ENCODE results near the gene TIGD7. TPM values are rescaled to one million over a fixed set of nuclear protein-coding genes. Genes with fewer than 3 reads are reported as not detected.
"Not testable (repeated sequence)": the region's sequence is repeated elsewhere in the genome, so short reads cannot be mapped to it uniquely, and the experiment has no call there.

Gene TIGD7
- total RNA-seq, 2 donors from 2014 or later = 5.0 to 5.4 TPM

GRCh38 chr16:3281222-3281820 is 23.9 kb downstream of the TIGD7 start:
- Histone ChIP-seq H3K4me1 (peaks cover 0 to 33% of the 10 kb centered on the region in 2 donors), H3K9me3 (peaks cover 0 to 11% of the 10 kb centered on the region in 2 donors), H3K4me3 (no peak overlapping the region), H3K27me3 (no peaks in the 10 kb centered on the region), H3K36me3 (peaks cover 7% of the 10 kb centered on the region), H3K27ac (no peak overlapping the region)
- TF ChIP-seq CTCF (IDR thresholded peaks at IDR 0.05) = no peak
- no peak for DNase-seq (ENCODE audit: low spot score)

GRCh38 chr16:3276679-3277078 is 28.6 kb downstream of the TIGD7 start:
- H3K27ac ChIP-seq = no peak overlapping the region
- no peak overlapping the region for H3K4me3 ChIP-seq
- no peak for DNase-seq (ENCODE audit: low spot score)
- no peak for TF ChIP-seq CTCF (IDR thresholded peaks at IDR 0.05)
- no peaks in the 10 kb centered on the region for H3K27me3 ChIP-seq
- no peaks in the 10 kb centered on the region for H3K36me3 ChIP-seq
- no peaks in the 10 kb centered on the region for H3K4me1 ChIP-seq
- no peaks in the 10 kb centered on the region for H3K9me3 ChIP-seq

GRCh38 chr16:3274947-3275346 is 30.3 kb downstream of the TIGD7 start:
- Histone ChIP-seq H3K27ac (no peak overlapping the region), H3K4me3 (no peak overlapping the region), H3K27me3 (no peaks in the 10 kb centered on the region), H3K36me3 (no peaks in the 10 kb centered on the region), H3K4me1 (no peaks in the 10 kb centered on the region), H3K9me3 (no peaks in the 10 kb centered on the region)
- no peak for DNase-seq (ENCODE audit: low spot score)
- no peak for TF ChIP-seq CTCF (IDR thresholded peaks at IDR 0.05)

- Histone ChIP-seq H3K27ac (no peak overlapping the region), H3K9me3 (peaks cover 0 to under 1% of the 10 kb centered on the region in 2 donors)
- no peak for TF ChIP-seq CTCF (IDR thresholded peaks at IDR 0.05)
These were observed 30.7 kb downstream of the TIGD7 start for GRCh38 chr16:3274490-3274889.

GRCh38 chr16:3271281-3271680 is 33.9 kb downstream of the TIGD7 start:
- H3K27me3 ChIP-seq; H3K27ac ChIP-seq; DNase-seq (ENCODE audit: low spot score); H3K4me1 ChIP-seq; H3K4me3 ChIP-seq: not testable (repeated sequence)
- H3K9me3 ChIP-seq = peaks cover 0 to 22% of the 10 kb centered on the region in 2 donors
- peaks cover 16% of the 10 kb centered on the region for H3K36me3 ChIP-seq

More at GRCh38 chr16:3274490-3274889, 30.7 kb downstream of the TIGD7 start:
- Histone ChIP-seq H3K36me3 (no peaks in the 10 kb centered on the region), H3K4me1 (no peaks in the 10 kb centered on the region), H3K27me3 (no peaks in the 10 kb centered on the region), H3K4me3 (no peak overlapping the region)
- DNase-seq (ENCODE audit: low spot score) = no peak

- H3K27me3 ChIP-seq; H3K27ac ChIP-seq; H3K4me1 ChIP-seq; H3K4me3 ChIP-seq; DNase-seq (ENCODE audit: low spot score): not testable (repeated sequence)
- peaks cover 0 to 24% of the 10 kb centered on the region in 2 donors for H3K9me3 ChIP-seq
- H3K36me3 ChIP-seq = peaks cover 18% of the 10 kb centered on the region
These were observed 34.5 kb downstream of the TIGD7 start for GRCh38 chr16:3270718-3271117.

- peaks cover 0 to 34% of the 10 kb centered on the region in 2 donors for H3K9me3 ChIP-seq
- no peak overlapping the region for H3K27ac ChIP-seq
- H3K4me1 ChIP-seq = peaks cover 0 to 16% of the 10 kb centered on the region in 2 donors
- H3K36me3 ChIP-seq = peaks cover 22% of the 10 kb centered on the region
- no peak for DNase-seq (ENCODE audit: low spot score)
- no peaks in the 10 kb centered on the region for H3K27me3 ChIP-seq
- TF ChIP-seq CTCF (IDR thresholded peaks at IDR 0.05) = no peak
- no peak overlapping the region for H3K4me3 ChIP-seq
These were observed 36.9 kb downstream of the TIGD7 start for GRCh38 chr16:3268294-3268693.

Data from right atrium auricular region (tissue), 2 donors.